ENCODE measurements around the gene KAZN.

KAZN gene

GRCh38 chr1:14741532-14741931 lies 143.0 kb downstream of the KAZN start:
- no peaks in the 10 kb centered on the region for H3K9me2 ChIP-seq (replicated peaks; ENCODE audit: low read depth, low read length)
- TF ChIP-seq CTCF (conservative IDR thresholded peaks at IDR 0.05; ENCODE audit: low read length) (no peak), EZH2phosphoT487 (IDR thresholded peaks at IDR 0.05; ENCODE audit: borderline replicate concordance) (no peak)
- no peak overlapping the region for H3K4me3 ChIP-seq (ENCODE audit: low read length, poor library complexity, severe bottlenecking)
- H3K27me3 ChIP-seq (ENCODE audit: insufficient read depth, low read length, poor library complexity, severe bottlenecking) = no peaks in the 10 kb centered on the region
- no peak overlapping the region for H3K9ac ChIP-seq (ENCODE audit: low read depth, low read length, poor library complexity, severe bottlenecking)
- H4K20me1 ChIP-seq (ENCODE audit: insufficient read depth, low read length, poor library complexity, severe bottlenecking) = no peaks in the 10 kb centered on the region
- H3F3A ChIP-seq (ENCODE audit: low read depth) = no peaks in the 10 kb centered on the region
- no peaks in the 10 kb centered on the region for H3K36me3 ChIP-seq (ENCODE audit: insufficient read depth, low read length)
- no peak overlapping the region for H3K4me2 ChIP-seq (ENCODE audit: low read depth, low read length, poor library complexity, severe bottlenecking)
- no peak overlapping the region for H2AFZ ChIP-seq (ENCODE audit: low read length)
- no peaks in the 10 kb centered on the region for H3K9me3 ChIP-seq (ENCODE audit: insufficient read depth, low read depth, low read length)
- H3K79me2 ChIP-seq (ENCODE audit: insufficient read depth, low read length) = no peaks in the 10 kb centered on the region
- no peaks in the 10 kb centered on the region for H3K4me1 ChIP-seq (ENCODE audit: insufficient read depth, low read length, poor library complexity, severe bottlenecking)

DNA sequence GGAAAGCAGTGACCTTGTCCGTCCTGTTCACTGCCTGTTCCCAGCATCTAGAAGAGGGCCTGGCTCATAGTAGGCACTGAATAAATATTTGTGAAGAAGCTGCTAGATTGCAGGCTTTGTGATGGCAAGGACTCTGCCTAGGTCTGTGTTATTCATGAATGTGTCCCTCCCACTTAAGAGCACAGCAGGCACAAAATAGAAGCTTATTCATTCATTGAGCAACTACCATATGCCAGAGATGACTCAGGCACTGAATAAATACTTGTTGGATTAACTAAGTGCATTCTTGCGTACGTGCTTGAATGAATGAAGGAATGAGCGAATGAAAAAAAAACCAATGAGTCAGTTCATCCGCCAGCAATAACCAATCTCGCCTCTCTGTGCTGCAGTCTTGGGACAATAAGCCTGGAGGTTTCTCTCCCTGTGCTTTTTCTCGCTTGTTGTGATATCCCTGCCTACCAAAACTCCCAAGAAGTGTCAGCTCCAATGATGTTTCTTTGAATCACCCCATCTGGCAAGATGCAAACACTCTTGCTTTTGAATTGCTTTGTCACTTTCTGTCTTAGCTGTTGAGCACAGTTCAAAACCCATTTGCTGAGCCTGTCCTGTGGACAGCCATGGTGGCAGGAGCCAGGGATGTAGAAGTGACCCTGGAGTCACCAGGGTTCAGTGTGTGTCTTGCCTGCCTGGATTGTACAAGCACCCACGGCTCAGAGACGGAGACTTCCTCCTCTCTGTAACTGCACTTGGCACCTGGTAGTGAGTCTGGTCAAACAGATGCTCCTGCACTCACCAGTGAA lies 143.9 kb downstream of the KAZN start:
- H3K4me1 ChIP-seq (ENCODE audit: insufficient read depth, low read length, poor library complexity, severe bottlenecking) = no peaks in the 10 kb centered on the region
- no peak overlapping the region for H3K4me2 ChIP-seq (ENCODE audit: low read depth, low read length, poor library complexity, severe bottlenecking)

DNA sequence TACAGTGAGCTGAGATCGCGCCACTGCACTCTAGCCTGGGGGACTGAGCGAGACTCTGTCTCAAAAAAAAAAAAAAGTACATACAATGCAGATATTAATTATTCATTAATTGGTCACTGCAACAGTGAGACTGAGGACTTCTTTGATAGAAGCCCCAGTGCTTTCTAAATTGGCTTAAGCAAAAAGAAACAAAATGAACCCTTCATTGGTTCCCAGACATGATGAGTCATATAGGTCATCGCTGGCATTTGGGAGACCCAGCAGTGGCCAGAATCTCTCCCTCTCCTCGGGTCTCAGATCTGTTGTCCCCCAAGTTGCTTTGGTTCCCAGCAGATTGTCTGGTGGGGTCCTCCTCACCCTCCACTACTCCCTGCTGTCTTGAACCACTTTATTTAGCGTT lies 144.9 kb downstream of the KAZN start:
- H4K20me1 ChIP-seq (ENCODE audit: insufficient read depth, low read length, poor library complexity, severe bottlenecking) = no peaks in the 10 kb centered on the region
- H2AFZ ChIP-seq (ENCODE audit: low read length) = no peak overlapping the region
- no peak overlapping the region for H3K4me2 ChIP-seq (ENCODE audit: low read depth, low read length, poor library complexity, severe bottlenecking)
- no peaks in the 10 kb centered on the region for H3K9me3 ChIP-seq (ENCODE audit: insufficient read depth, low read depth, low read length)
- no peaks in the 10 kb centered on the region for H3K9me2 ChIP-seq (replicated peaks; ENCODE audit: low read depth, low read length)
- no peaks in the 10 kb centered on the region for H3K36me3 ChIP-seq (ENCODE audit: insufficient read depth, low read length)
- no peak for TF ChIP-seq EZH2phosphoT487 (IDR thresholded peaks at IDR 0.05; ENCODE audit: borderline replicate concordance)
- TF ChIP-seq CTCF (conservative IDR thresholded peaks at IDR 0.05; ENCODE audit: low read length) = no peak
- H3K79me2 ChIP-seq (ENCODE audit: insufficient read depth, low read length) = no peaks in the 10 kb centered on the region
- H3K9ac ChIP-seq (ENCODE audit: low read depth, low read length, poor library complexity, severe bottlenecking) = no peak overlapping the region
- H3K27me3 ChIP-seq (ENCODE audit: insufficient read depth, low read length, poor library complexity, severe bottlenecking) = no peaks in the 10 kb centered on the region
- no peaks in the 10 kb centered on the region for H3F3A ChIP-seq (ENCODE audit: low read depth)
- H3K4me3 ChIP-seq (ENCODE audit: low read length, poor library complexity, severe bottlenecking) = no peak overlapping the region
- H3K4me1 ChIP-seq (ENCODE audit: insufficient read depth, low read length, poor library complexity, severe bottlenecking) = no peaks in the 10 kb centered on the region

More for the DNA sequence above, 143.9 kb downstream of the KAZN start:
- no peaks in the 10 kb centered on the region for H4K20me1 ChIP-seq (ENCODE audit: insufficient read depth, low read length, poor library complexity, severe bottlenecking)
- H2AFZ ChIP-seq (ENCODE audit: low read length) = no peak overlapping the region
- H3K9me2 ChIP-seq (replicated peaks; ENCODE audit: low read depth, low read length) = no peaks in the 10 kb centered on the region
- no peak overlapping the region for H3K4me3 ChIP-seq (ENCODE audit: low read length, poor library complexity, severe bottlenecking)
- H3F3A ChIP-seq (ENCODE audit: low read depth) = no peaks in the 10 kb centered on the region
- no peak overlapping the region for H3K9ac ChIP-seq (ENCODE audit: low read depth, low read length, poor library complexity, severe bottlenecking)
- H3K79me2 ChIP-seq (ENCODE audit: insufficient read depth, low read length) = no peaks in the 10 kb centered on the region
- no peaks in the 10 kb centered on the region for H3K36me3 ChIP-seq (ENCODE audit: insufficient read depth, low read length)
- H3K27me3 ChIP-seq (ENCODE audit: insufficient read depth, low read length, poor library complexity, severe bottlenecking) = no peaks in the 10 kb centered on the region
- no peak for TF ChIP-seq CTCF (conservative IDR thresholded peaks at IDR 0.05; ENCODE audit: low read length)
- no peak for TF ChIP-seq EZH2phosphoT487 (IDR thresholded peaks at IDR 0.05; ENCODE audit: borderline replicate concordance)
- H3K9me3 ChIP-seq (ENCODE audit: insufficient read depth, low read depth, low read length) = no peaks in the 10 kb centered on the region
